ENCODE data around the gene SMARCA2.
"Not testable (repeated sequence)": the region's sequence is repeated elsewhere in the genome, so short reads cannot be mapped to it uniquely, and the experiment has no call there.

Gene SMARCA2

GRCh38 chr9:2138646-2139045 lies 123.5 kb downstream of the SMARCA2 start:
- no peak for DNase-seq (ENCODE audit: low spot score)
- no peak for FAIRE-seq

- DNase-seq (ENCODE audit: low spot score) (no peak), FAIRE-seq (no peak)
Measured at GRCh38 chr9:2140600-2141223, 125.6 kb downstream of the SMARCA2 start.

GRCh38 chr9:2142212-2142611 lies 127.1 kb downstream of the SMARCA2 start:
- no peak for FAIRE-seq
- DNase-seq (ENCODE audit: low spot score): no peak

GRCh38 chr9:2144619-2145018 lies 129.5 kb downstream of the SMARCA2 start:
- no peak for DNase-seq (ENCODE audit: low spot score)

GRCh38 chr9:2145746-2146145 lies 130.6 kb downstream of the SMARCA2 start:
- FAIRE-seq (no peak), DNase-seq (ENCODE audit: low spot score) (no peak)

More at GRCh38 chr9:2144619-2145018, 129.5 kb downstream of the SMARCA2 start:
- FAIRE-seq: no peak

- FAIRE-seq: not testable (repeated sequence)
Measured at GRCh38 chr9:2146700-2147099, 131.6 kb downstream of the SMARCA2 start.

GRCh38 chr9:2150338-2150737 lies 135.2 kb downstream of the SMARCA2 start:
- no peak for FAIRE-seq
- DNase-seq (ENCODE audit: low spot score): no peak

More at GRCh38 chr9:2146700-2147099, 131.6 kb downstream of the SMARCA2 start:
- not testable (repeated sequence) for DNase-seq (ENCODE audit: low spot score)

GRCh38 chr9:2151171-2151570 lies 136.0 kb downstream of the SMARCA2 start:
- DNase-seq (ENCODE audit: low spot score) (no peak), FAIRE-seq (no peak)

- no peak for DNase-seq (ENCODE audit: low spot score)
- no peak for FAIRE-seq
Measured at GRCh38 chr9:2152966-2153629, 138.0 kb downstream of the SMARCA2 start.

- DNase-seq (ENCODE audit: low spot score) (no peak), FAIRE-seq (no peak)
Measured at GRCh38 chr9:2153630-2154217, 138.6 kb downstream of the SMARCA2 start.

GRCh38 chr9:2154731-2155130 lies 139.6 kb downstream of the SMARCA2 start:
- DNase-seq (ENCODE audit: low spot score): no peak
- FAIRE-seq: no peak

- FAIRE-seq: no peak
- no peak for DNase-seq (ENCODE audit: low spot score)
Measured at GRCh38 chr9:2155966-2156365, 140.8 kb downstream of the SMARCA2 start.

GRCh38 chr9:2157277-2158110 lies 142.3 kb downstream of the SMARCA2 start:
- DNase-seq (ENCODE audit: low spot score) (peak; percentile 27), FAIRE-seq (no peak)

- FAIRE-seq (no peak), DNase-seq (ENCODE audit: low spot score) (peak; percentile 25)
Measured at GRCh38 chr9:2158111-2158610, 143.0 kb downstream of the SMARCA2 start.

- DNase-seq (ENCODE audit: low spot score): no peak
- FAIRE-seq: no peak
Measured at GRCh38 chr9:2158766-2159430, 143.8 kb downstream of the SMARCA2 start.

GRCh38 chr9:2159521-2160454 lies 144.6 kb downstream of the SMARCA2 start:
- FAIRE-seq: no peak

GRCh38 chr9:2161661-2162060 lies 146.5 kb downstream of the SMARCA2 start:
- no peak for DNase-seq (ENCODE audit: low spot score)
- no peak for FAIRE-seq

More at GRCh38 chr9:2159521-2160454, 144.6 kb downstream of the SMARCA2 start:
- DNase-seq (ENCODE audit: low spot score): no peak

GRCh38 chr9:2163231-2163885 lies 148.2 kb downstream of the SMARCA2 start:
- DNase-seq (ENCODE audit: low spot score) (no peak), FAIRE-seq (no peak)

- no peak for DNase-seq (ENCODE audit: low spot score)
- FAIRE-seq: no peak
Measured at GRCh38 chr9:2164268-2164667, 149.1 kb downstream of the SMARCA2 start.
